Hepatocyte (in vitro differentiated cells): Measurements from ENCODE around the gene RALGAPA2.

Source experiments
- CTCF ChIP-seq: fragments of 200-600 bp; sonication (generic); IDR thresholded peaks from 2 replicates; pipeline ENCODE4 v1.5.1; 2016; ENCODE audit warnings: antibody characterized with exemption, mild to moderate bottlenecking; ENCODE audit not compliant: poor library complexity
- EZH2 ChIP-seq: fragments of 200-600 bp; sonication (generic); IDR thresholded peaks from 2 replicates; pipeline ENCODE4 v1.6.1; 2016; ENCODE audit warnings: antibody characterized with exemption, mild to moderate bottlenecking, borderline replicate concordance
- EZH2phosphoT487 ChIP-seq: fragments of 200-600 bp; sonication (generic); IDR thresholded peaks from one replicate; pipeline ENCODE4 v1.6.1; 2018; ENCODE audit warnings: antibody characterized with exemption, mild to moderate bottlenecking, low read depth, moderate library complexity; ENCODE audit not compliant: unreplicated experiment, severe bottlenecking

GRCh38 chr20:20517296-20517695 is 195.1 kb downstream of the RALGAPA2 start:
- TF ChIP-seq CTCF (no peak), EZH2 (no peak), EZH2phosphoT487 (no peak)
